HG02678 (cell line): ENCODE measurements around the gene OXCT2.
A peak's percentile ranks its signal among the peaks of the same experiment; 100 is the strongest.

Source experiments
- ATAC-seq: cut with Tn5 transposase; IDR thresholded peaks from one replicate; pipeline ENCODE4 v1.9.1; 2021; ENCODE audit warnings: mild to moderate bottlenecking, moderate library complexity; ENCODE audit not compliant: unreplicated experiment

Gene OXCT2

GRCh38 chr1:39737546-39738169 is 33.5 kb downstream of the OXCT2 start:
- no peak for ATAC-seq

- no peak for ATAC-seq
Measured at GRCh38 chr1:39735731-39736130, 35.4 kb downstream of the OXCT2 start.

GRCh38 chr1:39733161-39733560 is 38.0 kb downstream of the OXCT2 start:
- ATAC-seq = no peak

- ATAC-seq = no peak
Measured at GRCh38 chr1:39732730-39733129, 38.4 kb downstream of the OXCT2 start.

GRCh38 chr1:39729842-39730241 is 41.3 kb downstream of the OXCT2 start:
- no peak for ATAC-seq

GRCh38 chr1:39729030-39729429 is 42.1 kb downstream of the OXCT2 start:
- ATAC-seq = no peak

- no peak for ATAC-seq
Measured at GRCh38 chr1:39727932-39728317, 43.2 kb downstream of the OXCT2 start.

GRCh38 chr1:39727221-39727931 is 43.8 kb downstream of the OXCT2 start:
- ATAC-seq = peak; percentile 39

GRCh38 chr1:39726600-39726999 is 44.5 kb downstream of the OXCT2 start:
- ATAC-seq = no peak

- ATAC-seq = no peak
Measured at GRCh38 chr1:39722495-39722894, 48.7 kb downstream of the OXCT2 start.

- no peak for ATAC-seq
Measured at GRCh38 chr1:39721664-39722063, 49.5 kb downstream of the OXCT2 start.

GRCh38 chr1:39720094-39720999 is 50.8 kb downstream of the OXCT2 start:
- ATAC-seq = no peak
